NCI-H345 (cell line): ENCODE measurements around the gene TDRD7.
A peak's percentile ranks its signal among the peaks of the same experiment; 100 is the strongest.

Experiments
- DNase-seq: peaks from one replicate; lab custom pipeline; 2025; lab: John Stamatoyannopoulos, UW

Gene TDRD7

GRCh38 chr9:97526895-97527575, 115.1 kb downstream of the TDRD7 start:
- DNase-seq = no peak

- DNase-seq = no peak
Observed at GRCh38 chr9:97527626-97528528, 116.0 kb downstream of the TDRD7 start.

- DNase-seq = no peak
Observed at GRCh38 chr9:97528529-97529230, 116.8 kb downstream of the TDRD7 start.

- peak; percentile 13 for DNase-seq
Observed at GRCh38 chr9:97529363-97530076, 117.6 kb downstream of the TDRD7 start.

- DNase-seq = no peak
Observed at GRCh38 chr9:97531888-97532376, 120.0 kb downstream of the TDRD7 start.

GRCh38 chr9:97534185-97534584, 122.3 kb downstream of the TDRD7 start:
- DNase-seq = no peak

GRCh38 chr9:97534961-97535594, 123.2 kb downstream of the TDRD7 start:
- no peak for DNase-seq

- no peak for DNase-seq
Observed at GRCh38 chr9:97535771-97536170, 123.9 kb downstream of the TDRD7 start.

GRCh38 chr9:97536480-97536879, 124.6 kb downstream of the TDRD7 start:
- no peak for DNase-seq

- DNase-seq = peak; percentile 48
Observed at GRCh38 chr9:97543561-97543960, 131.7 kb downstream of the TDRD7 start.

- DNase-seq = no peak
Observed at GRCh38 chr9:97545486-97545885, 133.6 kb downstream of the TDRD7 start.
